Effector CD4-positive, alpha-beta T cell (primary cell): ENCODE measurements around the gene SPATA25.
"Not testable (repeated sequence)": the region's sequence is repeated elsewhere in the genome, so short reads cannot be mapped to it uniquely, and the experiment has no call there.

ENCODE experiments used
- DNase-seq: peaks from one replicate; pipeline ENCODE4 v3.0.0-alpha.2; 2020

SPATA25 gene

DNA sequence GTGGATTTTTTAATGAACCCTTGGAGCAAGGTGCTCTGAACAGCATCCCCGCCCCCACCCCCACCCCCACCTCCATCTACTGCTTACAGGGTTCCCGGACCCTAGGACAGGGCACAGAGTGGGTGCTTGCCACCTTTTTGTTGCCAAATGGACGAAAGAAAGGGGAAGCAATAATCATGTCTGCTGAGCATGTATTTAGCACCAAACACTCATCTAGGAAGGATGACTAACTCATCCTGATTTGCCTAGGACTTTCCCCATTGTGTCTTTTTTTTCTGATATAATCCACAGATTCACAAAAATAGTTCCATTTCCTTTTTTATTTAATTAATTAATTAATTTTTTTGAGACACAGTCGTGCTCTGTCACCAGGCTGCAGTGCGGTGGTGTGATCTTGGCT, 25.7 kb upstream of the SPATA25 start:
- no peak for DNase-seq

DNA sequence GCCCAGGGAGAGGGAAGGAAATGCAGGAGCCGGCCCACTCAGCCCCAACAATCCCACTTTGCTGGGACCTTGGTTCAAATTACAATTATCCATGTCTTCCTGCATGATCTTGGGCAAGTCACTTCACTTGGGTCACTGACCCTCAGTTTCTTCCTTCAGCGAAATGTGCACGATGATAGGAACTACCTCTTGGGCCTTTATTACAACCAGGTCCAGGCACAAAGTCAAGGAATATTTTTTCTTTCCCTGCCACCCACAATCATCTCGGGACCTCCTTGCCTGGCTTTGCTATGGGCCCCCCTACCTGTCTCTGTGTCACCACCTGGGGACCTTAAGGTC, 24.9 kb upstream of the SPATA25 start:
- DNase-seq: no peak

DNA sequence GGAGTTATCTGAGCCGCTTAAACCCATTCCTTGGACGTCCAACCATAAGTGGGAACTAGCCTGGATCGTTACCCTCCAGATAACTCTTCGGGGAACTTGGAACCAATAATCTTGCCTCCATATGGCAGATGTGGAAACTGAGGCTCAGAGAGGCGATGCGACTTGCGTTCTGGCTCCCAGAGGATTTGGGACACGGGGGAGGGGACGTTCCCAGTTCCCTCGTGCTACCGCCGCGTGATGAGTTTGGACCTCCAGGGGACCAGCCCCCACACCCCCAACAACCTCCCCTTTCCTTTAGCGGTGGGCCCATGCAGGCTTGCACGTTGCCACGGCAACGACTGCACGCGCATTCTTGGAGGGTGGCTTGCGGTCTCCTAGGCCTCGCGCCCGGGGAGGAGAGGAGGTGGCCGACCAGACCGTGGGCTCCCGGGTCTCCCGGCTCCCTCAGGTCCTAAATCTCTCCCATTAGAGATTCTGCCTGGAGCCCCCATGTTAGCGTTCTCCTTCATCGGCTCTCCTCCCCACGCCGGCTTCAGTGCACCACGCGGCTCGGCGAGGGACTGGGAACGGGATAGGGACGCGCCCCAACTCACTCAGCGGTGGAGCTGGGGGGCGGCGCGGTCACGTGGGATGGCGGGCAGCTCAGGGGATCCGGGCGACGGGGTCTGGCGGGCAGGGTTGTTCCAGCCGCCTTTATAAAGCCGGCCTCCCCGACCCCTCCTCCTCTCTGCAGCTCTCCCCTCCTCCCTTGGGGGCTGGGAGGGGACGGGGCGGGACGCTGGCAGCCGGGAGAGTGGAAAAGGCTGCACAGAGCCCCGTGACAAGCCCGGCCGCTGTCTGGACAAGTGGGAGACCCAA, 24.3 kb upstream of the SPATA25 start, which contains the start of gene PLTP:
TSS of gene PLTP (minus strand) at position 670 of the 858 bp plus-strand sequence. CDS start 703 bp downstream, outside the sequence.
- peak; percentile 21 for DNase-seq

DNA sequence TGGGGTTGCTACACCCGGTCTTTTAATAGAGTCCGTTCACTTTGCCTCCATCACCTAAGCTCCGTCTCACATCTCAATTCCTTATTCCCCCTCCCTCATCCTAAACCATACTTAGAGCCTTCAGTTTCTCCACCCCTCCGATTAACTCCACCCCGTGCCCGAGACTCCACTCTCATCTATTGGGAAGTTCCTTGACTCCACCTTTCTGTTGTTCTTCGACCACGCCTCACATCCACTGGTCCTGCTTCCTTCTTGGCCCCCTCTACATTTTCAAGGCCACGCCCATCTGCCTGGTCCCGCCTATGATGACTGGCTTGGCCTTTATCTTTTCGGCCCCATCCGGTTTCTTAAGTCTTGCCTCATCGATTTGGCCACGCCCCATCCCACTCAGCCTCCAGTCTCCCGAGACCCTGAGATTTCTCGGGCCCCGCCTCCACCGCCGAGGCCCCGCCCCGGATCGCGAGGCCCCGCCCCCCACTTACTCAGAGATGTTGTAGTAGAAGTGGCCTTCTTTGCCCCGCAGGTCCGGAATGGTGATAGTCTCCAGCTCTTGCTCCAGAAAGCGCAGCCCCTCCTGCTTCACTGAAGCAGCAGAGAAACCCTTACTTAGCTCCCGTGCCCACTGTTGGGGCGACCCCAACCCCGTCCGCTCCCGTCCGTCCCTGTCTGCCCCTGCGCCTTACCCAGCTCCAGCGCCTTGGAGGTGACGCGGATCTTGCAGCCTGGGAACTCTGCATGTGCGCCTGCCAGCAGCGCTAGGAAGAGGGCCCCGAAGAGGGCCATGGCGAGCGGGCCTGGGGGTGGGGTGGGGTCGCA, 23.5 kb upstream of the SPATA25 start:
- peak; percentile 73 for DNase-seq

DNA sequence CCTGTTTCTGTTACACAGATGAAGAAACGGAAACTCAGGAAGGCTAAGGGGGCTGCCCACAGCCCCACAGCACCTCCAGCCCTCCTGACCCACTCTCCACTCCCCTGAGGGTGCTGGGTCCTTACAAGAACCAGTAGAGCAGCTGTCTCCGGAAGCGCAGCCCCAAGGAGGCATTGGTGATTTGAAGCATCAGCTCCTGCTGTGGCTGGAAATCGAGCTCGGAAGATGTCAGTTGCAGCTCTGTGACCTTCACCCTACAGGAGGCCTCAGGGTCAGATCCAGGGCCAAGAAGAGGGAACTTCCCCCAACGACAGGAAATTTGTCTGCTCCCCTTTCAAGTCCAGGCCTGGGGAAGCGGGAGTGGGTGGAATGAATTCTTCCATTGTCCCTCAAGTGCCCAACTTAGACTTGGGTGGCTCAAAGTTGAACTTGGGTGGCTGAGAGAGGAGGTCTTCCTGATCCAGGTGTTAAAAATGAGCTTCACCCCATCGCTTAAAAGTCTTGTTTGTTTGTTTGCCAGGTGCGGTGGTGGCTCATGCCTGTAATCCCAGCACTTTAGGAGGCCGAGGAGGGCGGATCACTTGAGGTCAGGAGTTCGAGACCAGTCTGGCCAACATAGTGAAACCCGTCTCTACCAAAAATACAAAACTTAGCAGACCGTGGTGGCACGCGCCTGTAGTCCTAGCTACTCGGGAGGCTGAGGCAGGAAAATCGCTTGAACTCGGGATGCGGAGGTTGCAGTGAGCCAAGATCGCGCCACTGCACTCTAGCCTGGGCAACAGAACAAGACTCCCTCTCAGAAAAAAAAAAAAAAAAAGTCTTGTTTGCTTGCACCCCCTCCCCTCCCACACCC, 22.6 kb upstream of the SPATA25 start:
- no peak for DNase-seq

DNA sequence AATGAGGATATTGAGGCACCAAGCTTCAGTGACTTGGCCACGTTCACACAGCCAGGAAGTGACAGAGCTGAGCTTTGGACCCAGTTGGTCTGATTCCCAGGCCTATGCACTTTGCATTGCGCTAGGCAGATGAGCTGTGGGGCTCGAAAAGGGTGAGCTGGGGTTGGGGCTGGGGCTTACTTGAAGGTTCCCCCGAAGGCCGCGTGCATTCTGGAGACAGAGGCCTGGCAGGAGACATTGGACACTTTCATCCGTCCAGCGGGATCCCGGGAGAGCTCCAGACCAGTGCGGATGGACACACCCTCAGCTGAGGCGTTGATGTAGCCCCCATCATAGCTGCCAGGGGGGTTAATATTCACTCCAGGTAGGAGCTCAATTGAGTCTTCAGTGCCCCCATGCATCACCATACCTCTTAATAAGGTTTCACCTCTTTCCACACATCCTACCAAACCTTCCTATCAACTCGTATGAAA, 21.9 kb upstream of the SPATA25 start:
- DNase-seq: no peak

DNA sequence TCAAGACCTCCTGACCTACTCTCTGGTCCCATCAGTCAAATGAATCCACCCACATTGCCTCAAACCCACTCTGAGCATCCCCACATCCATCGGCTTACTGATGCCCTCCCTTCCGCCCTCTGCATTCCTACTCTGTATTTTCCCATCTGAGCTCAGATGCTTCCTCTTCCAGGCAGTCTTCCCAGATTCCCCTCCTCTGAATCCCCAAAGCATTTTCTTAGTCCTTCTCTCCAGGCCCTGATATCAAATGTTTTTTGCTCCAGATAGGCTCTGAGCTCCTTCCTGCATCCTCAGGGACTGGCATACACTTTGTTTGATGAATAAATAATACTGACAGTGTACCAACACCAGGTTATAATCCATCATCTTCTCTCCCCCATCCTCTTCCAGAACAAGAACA, 20.7 kb upstream of the SPATA25 start:
- DNase-seq: no peak

DNA sequence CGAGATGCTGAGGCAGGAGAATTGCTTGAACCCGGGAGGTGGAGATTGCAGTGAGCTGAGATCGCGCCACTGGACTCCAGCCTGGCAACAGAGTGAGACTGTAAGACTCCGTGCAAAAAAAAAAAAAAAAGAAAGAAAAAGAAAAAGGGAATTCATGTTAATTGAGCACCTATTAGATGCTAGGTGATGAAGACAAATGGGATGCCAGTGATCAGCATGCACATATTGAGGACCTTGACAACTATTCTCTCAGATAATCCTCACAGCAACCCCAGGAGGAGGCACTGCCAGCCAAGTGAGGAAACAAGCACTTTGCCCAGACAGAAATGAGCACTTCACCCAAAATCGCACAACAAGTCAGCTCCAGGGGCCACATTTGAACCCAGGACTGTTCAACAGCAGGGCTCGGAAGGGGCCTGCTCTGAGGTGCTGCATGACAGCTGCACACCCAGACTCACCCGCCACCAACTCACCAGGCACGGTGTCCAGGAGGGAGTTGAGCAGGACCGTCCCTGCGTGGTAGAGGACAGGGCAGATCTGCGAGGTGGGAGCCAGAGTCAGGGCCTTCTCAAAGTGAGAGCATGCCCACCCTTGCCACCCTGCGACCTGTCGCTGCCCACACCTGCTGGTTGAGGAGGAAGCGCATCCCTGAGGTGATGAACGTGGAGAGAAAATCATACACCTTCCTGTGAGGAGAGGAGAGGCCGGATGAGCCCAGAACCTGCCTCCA, 20.0 kb upstream of the SPATA25 start:
- DNase-seq: no peak

DNA sequence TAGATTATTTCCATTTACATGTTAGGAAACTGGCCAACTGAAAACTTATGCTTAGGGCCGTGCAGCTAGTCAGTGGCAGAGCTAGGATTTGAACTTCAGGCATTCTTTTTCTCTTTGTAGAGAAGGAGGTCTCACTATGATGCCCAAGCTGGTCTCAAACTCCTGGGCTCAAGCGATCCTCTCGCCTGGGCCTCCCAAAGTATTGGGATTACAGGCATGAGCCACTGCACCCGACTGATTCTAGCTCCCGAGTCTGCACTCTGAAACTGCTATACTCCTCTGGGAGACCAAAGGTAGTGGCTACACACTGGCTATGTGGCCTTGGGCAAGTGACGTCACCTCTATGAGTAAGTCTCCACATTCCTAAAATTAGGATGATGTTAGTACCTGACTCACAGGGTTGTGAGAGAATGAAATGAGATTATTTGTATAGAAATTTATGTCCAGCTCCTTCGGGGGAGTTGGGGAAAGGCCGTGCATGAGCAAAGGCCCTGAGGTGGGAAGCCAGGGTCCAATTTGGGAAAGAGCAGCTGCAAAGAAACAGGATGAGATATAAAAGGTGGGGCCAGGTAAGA, 18.2 kb upstream of the SPATA25 start:
- DNase-seq: no peak

DNA sequence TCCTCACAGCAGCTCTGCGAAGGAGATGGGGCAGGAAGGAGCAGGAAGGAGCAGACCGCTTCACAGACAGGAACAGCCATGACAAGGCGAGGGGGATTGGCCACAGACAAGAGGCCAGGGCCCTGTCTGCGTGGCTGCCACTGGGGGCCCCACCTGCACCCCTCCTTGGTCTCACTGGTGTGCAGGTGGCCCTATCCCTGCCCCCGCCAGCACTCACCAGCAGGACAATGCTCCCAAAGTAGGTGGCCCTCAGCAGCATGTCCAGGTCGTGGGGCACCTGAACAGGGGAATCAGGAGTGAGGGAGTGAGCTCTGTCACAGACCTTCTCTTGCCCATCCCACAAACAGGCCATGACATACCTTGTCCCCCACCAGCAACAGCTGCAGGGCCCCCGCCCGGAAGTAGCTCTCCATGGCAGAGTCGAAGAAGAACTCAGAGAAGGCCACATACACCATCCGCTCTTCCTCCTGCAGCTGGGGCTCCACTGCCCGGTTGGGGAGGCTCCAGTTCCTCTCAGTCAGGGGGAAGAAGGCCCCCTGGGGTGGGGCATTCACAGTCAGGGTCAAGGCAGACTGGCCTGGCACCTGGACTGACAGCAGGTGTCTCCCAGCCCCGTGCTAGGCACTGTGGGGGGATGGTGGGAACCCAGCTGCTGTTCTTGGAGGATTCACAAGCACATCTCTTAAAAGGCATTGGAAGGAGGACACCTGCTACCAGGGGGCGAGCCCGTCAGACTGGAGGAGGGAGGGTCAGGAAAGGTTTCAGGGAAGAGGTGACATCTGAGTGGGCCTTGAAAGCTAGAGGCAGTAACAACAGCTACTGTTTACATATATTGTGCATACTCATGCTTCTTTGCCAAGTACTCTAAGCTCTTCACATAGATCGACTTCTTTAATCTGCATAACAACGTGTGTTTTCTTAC, 17.4 kb upstream of the SPATA25 start:
- DNase-seq: no peak

DNA sequence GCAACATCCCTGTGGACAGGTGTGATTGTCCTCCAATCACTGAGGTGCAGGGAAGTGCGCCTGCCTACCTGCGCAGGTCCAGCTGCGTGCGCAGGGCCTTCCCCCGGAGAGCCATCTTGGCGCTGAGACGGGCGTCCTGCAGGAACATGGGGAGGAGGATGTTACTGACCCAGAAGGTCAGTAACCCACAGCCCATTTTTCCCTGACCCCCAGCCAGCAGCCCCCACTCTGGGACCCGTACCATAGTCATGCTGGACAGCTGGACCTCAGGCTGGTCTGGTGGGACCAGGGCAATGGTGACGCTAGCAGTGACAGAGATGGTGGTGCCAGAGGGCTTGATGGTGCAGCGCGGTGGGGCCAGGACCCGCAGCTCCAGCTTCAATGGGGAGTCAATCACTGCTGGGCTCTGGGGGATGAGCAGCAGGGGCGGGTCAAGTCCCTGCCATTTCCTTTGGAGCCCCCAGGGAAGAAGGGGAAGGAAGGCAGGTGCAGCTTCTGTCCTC, 14.8 kb upstream of the SPATA25 start:
- DNase-seq: no peak

DNA sequence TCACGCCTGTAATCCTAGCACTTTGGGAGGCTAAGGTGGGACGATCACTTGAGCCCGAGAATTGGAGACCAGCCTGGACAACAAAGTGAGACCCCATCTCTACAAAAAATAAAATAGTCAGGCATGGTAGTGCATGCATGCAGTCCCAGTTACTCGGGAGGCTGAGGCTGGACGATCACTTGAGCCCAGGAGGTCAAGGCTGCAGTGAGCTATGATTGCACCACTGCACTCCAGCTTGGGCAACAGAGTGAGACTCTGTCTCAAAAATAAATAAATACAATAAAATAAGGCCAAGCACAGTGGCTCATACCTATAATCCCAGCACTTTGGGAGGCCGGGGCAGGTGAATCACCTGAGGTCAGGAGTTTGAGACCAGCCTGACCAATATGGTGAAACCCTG, 13.9 kb upstream of the SPATA25 start:
- not testable (repeated sequence) for DNase-seq

DNA sequence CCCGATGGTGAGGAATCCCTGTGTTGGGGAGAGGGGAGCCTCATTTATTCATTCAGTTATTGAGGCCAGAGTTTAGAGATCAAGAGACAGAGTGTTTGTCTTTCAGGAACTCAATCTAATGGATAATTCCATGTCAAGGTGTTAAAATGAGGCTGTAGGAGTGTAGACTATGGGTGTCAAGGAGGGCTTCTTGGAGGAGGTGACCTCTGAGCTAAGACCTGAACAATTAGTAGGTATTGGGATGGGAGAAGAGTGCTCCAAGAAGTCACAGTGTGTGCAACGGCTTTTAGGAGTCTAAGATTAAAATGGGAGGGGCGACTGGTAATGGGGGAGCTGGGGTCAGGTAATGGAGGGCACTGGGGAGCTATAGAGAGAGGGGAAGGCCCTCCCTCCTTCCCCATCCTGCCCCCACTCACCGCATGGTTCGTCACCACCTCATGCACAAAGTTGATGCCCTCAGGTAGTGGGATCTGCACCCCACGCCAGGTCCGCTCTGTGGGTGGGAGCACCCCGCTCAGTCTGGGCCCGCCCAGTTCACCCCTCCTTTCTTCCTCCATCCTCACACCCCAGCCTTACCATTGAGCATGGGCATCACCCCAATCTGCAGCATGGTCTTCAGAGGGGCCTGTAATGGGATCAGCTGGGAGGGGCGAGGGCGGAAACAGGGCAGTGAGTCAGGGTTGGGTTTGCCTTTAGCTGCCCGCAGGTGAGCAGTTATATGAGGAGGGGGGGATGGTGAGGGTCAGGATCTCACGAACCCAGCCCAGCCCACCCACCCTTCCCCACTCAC, 11.8 kb upstream of the SPATA25 start:
- DNase-seq: no peak

DNA sequence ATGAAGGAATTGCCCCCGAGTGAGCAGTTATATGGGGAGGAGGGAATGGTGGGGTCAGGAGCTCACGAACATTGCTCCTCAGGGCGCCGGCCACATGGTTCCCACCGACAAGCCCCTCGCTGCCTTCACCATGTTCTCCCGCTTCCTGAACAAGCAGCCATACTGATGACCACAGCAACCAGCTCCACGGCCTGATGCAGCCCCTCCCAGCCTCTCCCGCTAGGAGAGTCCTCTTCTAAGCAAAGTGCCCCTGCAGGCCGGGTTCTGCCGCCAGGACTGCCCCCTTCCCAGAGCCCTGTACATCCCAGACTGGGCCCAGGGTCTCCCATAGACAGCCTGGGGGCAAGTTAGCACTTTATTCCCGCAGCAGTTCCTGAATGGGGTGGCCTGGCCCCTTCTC, 10.9 kb upstream of the SPATA25 start:
- DNase-seq: no peak

DNA sequence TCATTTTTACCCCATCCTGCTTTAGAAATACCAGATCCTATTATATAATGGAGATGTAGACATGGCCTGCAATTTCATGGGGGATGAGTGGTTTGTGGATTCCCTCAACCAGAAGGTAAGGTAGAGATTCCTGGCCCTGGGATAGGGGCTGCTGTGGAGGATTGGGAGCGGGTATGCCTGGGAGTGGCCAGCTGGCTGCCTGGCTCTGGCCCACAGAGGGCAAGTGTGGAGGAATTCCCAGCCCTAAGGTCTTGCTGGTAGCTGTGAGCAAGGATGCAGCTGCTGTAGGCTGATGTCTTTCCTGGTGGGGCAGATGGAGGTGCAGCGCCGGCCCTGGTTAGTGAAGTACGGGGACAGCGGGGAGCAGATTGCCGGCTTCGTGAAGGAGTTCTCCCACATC, 10.3 kb upstream of the SPATA25 start:
- no peak for DNase-seq

DNA sequence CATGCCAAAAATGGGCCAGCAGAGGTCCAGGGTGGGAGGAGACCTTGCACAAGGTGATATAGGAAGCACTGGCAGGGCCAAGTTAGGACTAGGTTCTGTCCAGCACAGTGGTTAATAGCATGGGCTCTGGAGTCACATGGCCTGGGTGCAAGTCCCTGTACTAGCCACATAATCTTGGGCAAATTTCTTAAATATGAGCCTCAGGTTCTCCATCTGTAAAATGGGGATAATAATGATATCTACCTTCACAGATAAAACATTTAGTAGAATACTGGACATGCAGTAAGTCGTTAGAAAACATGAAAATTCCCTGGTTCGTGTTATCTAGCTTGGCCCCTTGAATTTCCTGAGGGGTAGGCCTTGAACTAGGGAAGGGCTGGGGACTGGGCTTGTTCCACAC, 9.9 kb upstream of the SPATA25 start:
- DNase-seq: no peak

DNA sequence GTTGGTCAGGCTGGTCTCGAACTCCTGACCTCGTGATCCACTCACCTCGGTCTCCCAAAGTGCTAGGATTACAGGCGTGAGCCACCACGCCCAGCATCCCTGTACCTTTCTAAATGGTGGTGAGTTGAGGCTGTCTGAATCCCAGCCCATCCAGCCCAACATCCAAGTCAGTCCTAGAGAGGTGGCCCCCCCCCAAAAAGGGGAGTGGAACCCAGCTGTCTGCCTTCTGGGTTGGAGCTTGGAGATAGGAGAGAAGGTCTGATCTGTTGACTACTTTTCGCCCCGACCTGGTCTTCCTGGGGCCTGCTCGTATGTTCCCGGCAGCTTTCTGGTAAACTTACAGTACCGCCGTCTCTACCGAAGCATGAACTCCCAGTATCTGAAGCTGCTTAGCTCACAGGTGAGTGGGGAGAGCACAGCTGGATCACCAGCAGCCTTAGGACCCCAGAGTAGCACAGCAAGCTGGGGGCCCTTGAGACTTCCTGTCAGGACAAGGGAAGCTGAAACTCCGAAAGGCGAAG, 9.3 kb upstream of the SPATA25 start:
- no peak for DNase-seq

DNA sequence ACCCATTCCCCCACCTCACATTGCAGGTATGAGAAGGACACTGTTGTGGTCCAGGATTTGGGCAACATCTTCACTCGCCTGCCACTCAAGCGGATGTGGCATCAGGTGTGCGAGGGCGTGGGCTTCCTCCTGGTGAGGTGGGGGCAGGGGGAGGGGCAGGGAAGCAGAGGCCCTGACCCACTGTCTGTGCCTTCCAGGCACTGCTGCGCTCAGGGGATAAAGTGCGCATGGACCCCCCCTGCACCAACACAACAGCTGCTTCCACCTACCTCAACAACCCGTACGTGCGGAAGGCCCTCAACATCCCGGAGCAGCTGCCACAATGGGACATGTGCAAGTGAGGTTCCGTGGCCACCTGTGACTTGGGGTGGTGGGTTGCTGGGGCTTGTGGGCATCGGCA, 7.4 kb upstream of the SPATA25 start:
- DNase-seq: no peak

DNA sequence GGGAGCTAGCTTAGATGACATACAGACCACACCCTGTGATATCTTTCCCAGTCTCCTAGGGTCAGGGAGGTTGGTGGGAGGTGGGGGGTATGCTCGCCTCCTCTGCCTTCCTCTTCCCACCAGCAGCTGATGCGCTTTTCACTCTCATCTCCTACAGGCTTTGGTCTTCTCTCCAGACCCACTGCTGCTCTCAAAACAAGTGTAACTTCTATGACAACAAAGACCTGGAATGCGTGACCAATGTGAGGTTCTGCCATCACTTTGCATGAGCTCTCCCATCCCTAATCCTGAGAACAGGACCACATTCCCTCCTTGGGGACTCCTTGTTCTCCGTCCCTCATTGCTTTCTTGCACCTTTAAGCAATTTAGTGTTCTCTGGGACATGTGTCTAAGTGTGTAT, 6.4 kb upstream of the SPATA25 start:
- no peak for DNase-seq
